Keratinocyte (primary cell): ENCODE results near the gene TBL1XR1.
"Not testable (repeated sequence)": the region's sequence is repeated elsewhere in the genome, so short reads cannot be mapped to it uniquely, and the experiment has no call there.

Experiments
- CTCF ChIP-seq, 3 experiments: IDR thresholded peaks in 1 of 3; conservative IDR thresholded peaks in 1 of 3; optimal IDR thresholded peaks in 1 of 3; 2 replicates in 2 of 3; 3 replicates in 1 of 3; pipeline versions ENCODE3 to v1.5.1; 2011; ENCODE audit warnings: low read length in 3 of 3, mild to moderate bottlenecking in 3 of 3, moderate library complexity in 2 of 3, control low read depth in 1 of 3, inconsistent platforms in 1 of 3; ENCODE audit not compliant: insufficient read depth in 2 of 3; ENCODE audit errors: extremely low read depth in 1 of 3
- EZH2 ChIP-seq: IDR thresholded peaks from one replicate; pipeline ENCODE4 v1.6.1; 2012; ENCODE audit warnings: inconsistent platforms, mild to moderate bottlenecking, low read length, moderate library complexity

GRCh38 chr3:177161603-177162002, 35.7 kb downstream of the TBL1XR1 start:
- not testable (repeated sequence) for TF ChIP-seq CTCF (optimal IDR thresholded peaks at IDR 0.05 in 1 of 3, IDR thresholded peaks at IDR 0.05 in 1 of 3, conservative IDR thresholded peaks at IDR 0.05 in 1 of 3; ENCODE audit: extremely low read depth in 1 of 3, insufficient read depth in 2 of 3, low read length in 3 of 3); EZH2
